Fibroblast of lung (primary cell): ENCODE data around the gene MTERF4. TPM values are rescaled to one million over a fixed set of nuclear protein-coding genes. Genes with fewer than 3 reads are reported as not detected.
"Not testable (repeated sequence)": the region's sequence is repeated elsewhere in the genome, so short reads cannot be mapped to it uniquely, and the experiment has no call there.

Experiments used
- DNase-seq, 2 donors: peaks; one replicate each; pipeline versions ENCODE4 v3.0.0 to v3.0.0-alpha.2; 2010; ENCODE audit warnings: low read depth in 2 of 2
- H2AFZ ChIP-seq: 2 replicates; pipeline ENCODE4 v1.5.1; 2012; ENCODE audit warnings: low read length, control low read depth, inconsistent platforms
- H3K27ac ChIP-seq: 2 replicates; pipeline ENCODE4 v1.5.1; 2011; ENCODE audit warnings: low read length, control low read depth; ENCODE audit not compliant: insufficient read depth
- H3K27me3 ChIP-seq: 2 replicates; pipeline ENCODE4 v1.5.1; 2011; ENCODE audit warnings: mild to moderate bottlenecking, low read length; ENCODE audit not compliant: control insufficient read depth, insufficient read depth
- H3K36me3 ChIP-seq: 2 replicates; pipeline ENCODE4 v1.5.1; 2011; ENCODE audit warnings: low read length; ENCODE audit not compliant: control insufficient read depth, insufficient read depth
- H3K4me1 ChIP-seq: 2 replicates; pipeline ENCODE4 v1.5.1; 2011; ENCODE audit warnings: low read length; ENCODE audit not compliant: control insufficient read depth, insufficient read depth; ENCODE audit errors: extremely low read depth
- H3K4me2 ChIP-seq: 2 replicates; pipeline ENCODE4 v1.5.1; 2011; ENCODE audit warnings: low read length, control low read depth; ENCODE audit not compliant: insufficient read depth; ENCODE audit errors: extremely low read depth
- H3K4me3 ChIP-seq, 4 experiments: fragments of 200-600 bp in 1 of 4; sonication (generic) in 1 of 4; replicated peaks in 1 of 4; 2 replicates each; pipeline ENCODE4 v1.5.1; 2011 to 2016; ENCODE audit warnings: low read length in 4 of 4, low read depth in 3 of 4, mild to moderate bottlenecking in 3 of 4, control low read depth in 2 of 4, inconsistent platforms in 1 of 4, mixed read lengths in 1 of 4; ENCODE audit not compliant: insufficient read depth in 1 of 4; ENCODE audit errors: control extremely low read depth in 1 of 4
- H3K79me2 ChIP-seq: 2 replicates; pipeline ENCODE4 v1.5.1; 2012; ENCODE audit warnings: mild to moderate bottlenecking, low read length, inconsistent platforms; ENCODE audit not compliant: control insufficient read depth, insufficient read depth
- H3K9ac ChIP-seq: 2 replicates; pipeline ENCODE4 v1.5.1; 2011; ENCODE audit warnings: mild to moderate bottlenecking, low read length, control low read depth; ENCODE audit not compliant: insufficient read depth
- H3K9me3 ChIP-seq: 2 replicates; pipeline ENCODE4 v1.5.1; 2012; ENCODE audit warnings: low read depth, low read length; ENCODE audit not compliant: control insufficient read depth, insufficient read depth
- H4K20me1 ChIP-seq: 2 replicates; pipeline ENCODE4 v1.5.1; 2011; ENCODE audit warnings: low read length; ENCODE audit not compliant: control insufficient read depth, insufficient read depth; ENCODE audit errors: extremely low read depth
- CTCF ChIP-seq, 2 donors: IDR thresholded peaks in 1 of 2; conservative IDR thresholded peaks in 1 of 2; 1 replicate in 1 of 2; 2 replicates in 1 of 2; pipeline ENCODE4 v1.5.1; 2011 to 2012; ENCODE audit warnings: low read length in 2 of 2, control low read depth in 1 of 2, inconsistent platforms in 1 of 2, low read depth in 1 of 2, mild to moderate bottlenecking in 1 of 2
- EZH2 ChIP-seq: IDR thresholded peaks from 2 replicates; pipeline ENCODE4 v1.5.1; 2012; ENCODE audit warnings: low read length, control low read depth, mild to moderate bottlenecking; ENCODE audit errors: missing control alignments
- polyA plus RNA-seq, 2 donors: library from polyadenylated mRNA; depleted of rRNA in 1 of 2; stranded (reverse) in 1 of 2; unstranded in 1 of 2; fragments of >200 nt; gene quantifications; 2 replicates each; pipeline ENCODE4 v1.2.1, GENCODE V29; 2011 to 2012; ENCODE audit warnings: missing spikeins in 1 of 2
- total RNA-seq: library from RNA; depleted of rRNA; stranded (reverse); fragments of >200 nt; gene quantifications from 2 replicates; pipeline ENCODE4 v1.2.1, GENCODE V29; 2014

Gene MTERF4
- total and polyA plus RNA-seq, 2 donors (not counting 1 experiment from before 2014, with no cell fraction given): 31.7 to 35.5 TPM

DNA sequence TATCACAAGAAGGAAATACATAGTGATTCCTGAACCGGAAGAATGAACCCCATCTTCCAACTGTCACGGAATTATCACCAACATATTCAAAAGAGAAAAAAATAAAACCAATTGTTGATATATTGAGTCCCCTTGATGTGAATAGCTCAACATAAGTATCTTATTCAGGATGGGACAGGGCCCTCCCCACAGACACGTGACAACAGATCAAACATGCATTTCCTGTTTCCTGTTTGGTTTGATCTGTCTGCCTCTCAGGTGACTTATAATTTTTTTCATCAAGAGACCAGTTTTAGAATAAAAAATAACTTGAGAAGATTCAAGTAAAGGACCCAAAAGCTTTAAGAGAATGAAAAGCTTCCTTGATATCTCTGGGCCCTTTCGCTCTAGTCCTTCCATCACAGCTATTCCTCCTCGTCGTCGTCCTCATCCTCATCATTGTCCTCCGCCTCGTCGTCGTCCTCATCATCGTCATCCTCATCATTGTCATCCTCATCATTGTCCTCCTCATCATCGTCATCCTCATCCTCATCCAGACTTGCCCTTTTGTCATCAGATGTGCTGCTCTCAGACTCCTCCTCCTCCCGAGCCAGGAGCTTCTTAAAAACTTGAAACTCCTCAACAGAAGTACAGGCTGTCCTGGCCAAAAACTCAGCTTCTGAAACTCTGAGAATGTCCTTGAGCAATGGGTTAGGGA lies 6.3 kb downstream of the MTERF4 start:
- H3K36me3 ChIP-seq: peaks cover 14% of the 10 kb centered on the region
- H3K4me2 ChIP-seq: no peak overlapping the region
- no peaks in the 10 kb centered on the region for H4K20me1 ChIP-seq
- no peaks in the 10 kb centered on the region for H3K4me1 ChIP-seq
- H3K27ac ChIP-seq: no peak overlapping the region
- H3K79me2 ChIP-seq: peaks cover 14% of the 10 kb centered on the region
- no peaks in the 10 kb centered on the region for H3K9me3 ChIP-seq
- H2AFZ ChIP-seq: no peak overlapping the region
- DNase-seq: no peak
- H3K9ac ChIP-seq: no peak overlapping the region
- no peaks in the 10 kb centered on the region for H3K27me3 ChIP-seq
- no peak for TF ChIP-seq EZH2
- H3K4me3 ChIP-seq: no peak overlapping the region

GRCh38 chr2:241094924-241095420 lies 7.1 kb downstream of the MTERF4 start:
- H3K27me3 ChIP-seq: no peaks in the 10 kb centered on the region
- no peak overlapping the region for H3K4me2 ChIP-seq
- no peak for DNase-seq
- TF ChIP-seq EZH2 (no peak), CTCF (conservative IDR thresholded peaks at IDR 0.05 in 1 of 2, IDR thresholded peaks at IDR 0.05 in 1 of 2; ENCODE audit: low read depth in 1 of 2, low read length in 2 of 2) (no peak)
- H3K79me2 ChIP-seq: peaks cover 11% of the 10 kb centered on the region
- H3K36me3 ChIP-seq: peaks cover 14% of the 10 kb centered on the region
- no peaks in the 10 kb centered on the region for H4K20me1 ChIP-seq
- H3K4me1 ChIP-seq: no peaks in the 10 kb centered on the region
- H3K27ac ChIP-seq: no peak overlapping the region
- no peaks in the 10 kb centered on the region for H3K9me3 ChIP-seq
- H2AFZ ChIP-seq: no peak overlapping the region
- H3K4me3 ChIP-seq: no peak overlapping the region
- no peak overlapping the region for H3K9ac ChIP-seq

DNA sequence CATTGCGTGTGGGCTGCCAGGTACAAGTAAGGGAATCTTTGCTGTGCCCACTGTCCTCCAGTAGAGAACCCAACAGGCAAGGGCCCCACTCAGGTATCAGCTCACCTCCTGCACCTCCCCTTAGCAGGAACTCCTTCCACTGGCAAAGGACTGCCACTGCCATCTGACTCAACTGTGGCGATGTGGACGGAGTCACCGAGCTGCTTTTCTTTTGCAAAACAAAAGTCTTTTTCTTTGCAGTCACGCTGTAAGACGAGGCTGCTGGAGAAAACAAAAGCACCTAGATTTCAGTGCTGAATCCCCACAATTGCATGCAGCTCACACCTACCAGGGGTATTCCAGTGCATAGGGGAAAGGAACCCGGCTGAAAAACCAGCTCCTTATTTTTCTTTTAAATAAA lies 7.9 kb downstream of the MTERF4 start:
- Histone ChIP-seq H3K27ac (no peak overlapping the region), H3K4me1 (no peaks in the 10 kb centered on the region), H3K4me3 (no peak overlapping the region), H3K4me2 (no peak overlapping the region), H3K79me2 (peaks cover 5% of the 10 kb centered on the region), H4K20me1 (no peaks in the 10 kb centered on the region), H2AFZ (no peak overlapping the region), H3K9me3 (no peaks in the 10 kb centered on the region), H3K27me3 (no peaks in the 10 kb centered on the region), H3K9ac (no peak overlapping the region), H3K36me3 (peaks cover 18% of the 10 kb centered on the region)
- TF ChIP-seq EZH2 (no peak), CTCF (conservative IDR thresholded peaks at IDR 0.05 in 1 of 2, IDR thresholded peaks at IDR 0.05 in 1 of 2; ENCODE audit: low read depth in 1 of 2, low read length in 2 of 2) (no peak)
- no peak for DNase-seq

DNA sequence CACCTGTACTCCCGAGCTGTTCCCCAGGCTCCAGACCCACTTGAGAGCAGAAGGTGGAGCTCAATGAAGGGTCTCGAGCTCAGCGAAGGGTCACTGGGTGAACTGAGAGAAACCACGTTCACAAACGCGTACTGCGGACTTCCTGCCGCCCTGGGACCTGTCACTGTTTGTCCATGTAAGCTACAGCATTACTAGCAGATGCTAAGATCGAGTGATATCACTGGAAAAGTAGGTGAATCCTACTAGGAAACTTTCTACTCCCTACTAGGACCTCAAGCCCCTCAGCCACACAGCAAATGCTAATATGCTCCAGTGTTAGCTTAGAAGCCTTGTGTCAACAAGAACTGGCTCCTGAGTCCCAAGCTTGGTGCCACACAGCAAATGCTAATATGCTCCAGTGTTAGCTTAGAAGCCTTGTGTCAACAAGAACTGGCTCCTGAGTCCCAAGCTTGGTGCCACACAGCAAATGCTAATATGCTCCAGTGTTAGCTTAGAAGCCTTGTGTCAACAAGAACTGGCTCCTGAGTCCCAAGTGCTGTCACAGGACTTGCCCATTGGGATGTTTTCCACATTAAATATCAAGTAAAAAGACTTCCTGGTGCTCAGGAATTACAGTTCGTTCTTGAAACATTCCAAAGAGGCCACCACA lies 8.8 kb downstream of the MTERF4 start:
- not testable (repeated sequence) for H3K4me1 ChIP-seq, DNase-seq, H3K27me3 ChIP-seq, H3K9ac ChIP-seq, H3K27ac ChIP-seq, H3K4me3 ChIP-seq, H2AFZ ChIP-seq, H3K79me2 ChIP-seq, H3K4me2 ChIP-seq, H3K9me3 ChIP-seq, H4K20me1 ChIP-seq
- H3K36me3 ChIP-seq: peaks cover 22% of the 10 kb centered on the region
